Activated CD8-positive, alpha-beta T cell treated with anti-CD3 and anti-CD28 coated beads for 36 hours (primary cell): ENCODE data around the gene CCDC110. TPM values are rescaled to one million over a fixed set of nuclear protein-coding genes. Genes with fewer than 3 reads are reported as not detected.

ENCODE experiments used
- ATAC-seq: fragments of 200-7000 bp; cut with Tn5 transposase; one replicate; pipeline ENCODE4 v1.10.0; 2021; ENCODE audit warnings: mild to moderate bottlenecking, moderate library complexity
- CTCF ChIA-PET: fragments of 350-600 bp; sonication (Branson Sonifier 250); formaldehyde crosslinking; loops from one replicate; lab custom pipeline; 2021; ENCODE audit warnings: antibody characterized with exemption; lab: Charles Lee
- POLR2A ChIA-PET: fragments of 350-600 bp; sonication (Branson Sonifier 250); formaldehyde crosslinking; loops from one replicate; lab custom pipeline; 2021; ENCODE audit warnings: antibody characterized with exemption; lab: Charles Lee
- DNase-seq: peaks from one replicate; pipeline ENCODE4 v3.0.0-alpha.2; 2020
- H3K27ac Mint-ChIP-seq: one replicate; pipeline ENCODE4 v1.8.0; 2021; ENCODE audit warnings: mild to moderate bottlenecking, mixed read lengths
- H3K27me3 Mint-ChIP-seq: one replicate; pipeline ENCODE4 v1.8.0; 2021; ENCODE audit warnings: mixed read lengths
- H3K36me3 Mint-ChIP-seq: one replicate; pipeline ENCODE4 v1.8.0; 2021; ENCODE audit warnings: low read depth, mixed read lengths
- H3K4me1 Mint-ChIP-seq: one replicate; pipeline ENCODE4 v1.8.0; 2021; ENCODE audit warnings: low read depth, mixed read lengths
- H3K4me3 Mint-ChIP-seq: one replicate; pipeline ENCODE4 v1.8.0; 2021; ENCODE audit warnings: mild to moderate bottlenecking, moderate library complexity, mixed read lengths
- H3K9me3 Mint-ChIP-seq: one replicate; pipeline ENCODE4 v1.8.0; 2021; ENCODE audit warnings: mixed read lengths
- CTCF ChIP-seq: fragments of 200-600 bp; IDR thresholded peaks from one replicate; pipeline ENCODE4 v1.8.0; 2022; ENCODE audit warnings: antibody characterized with exemption, mild to moderate bottlenecking
- intact Hi-C: fragments of 100-400 bp; cut with micrococcal nuclease; formaldehyde crosslinking; loops from one replicate; pipeline ENCODE4 v1.10.0; 2022
- total RNA-seq, 2 experiments: library from RNA; stranded (reverse); gene quantifications; one replicate each; pipeline ENCODE4 v1.2.3, GENCODE V29; 2021

CCDC110 gene
- total RNA-seq, 2 experiments from 2014 or later: 0.45 to 0.81 TPM

GRCh38 chr4:185464183-185464582 lies 7.3 kb downstream of the CCDC110 start:
- Mint-ChIP-seq H3K4me1 (no peaks in the 10 kb centered on the region), H3K27ac (no peak overlapping the region), H3K27me3 (peaks cover 14% of the 10 kb centered on the region), H3K4me3 (no peak overlapping the region), H3K9me3 (no peaks in the 10 kb centered on the region), H3K36me3 (no peaks in the 10 kb centered on the region)
- ATAC-seq: no peak
- DNase-seq: no peak
- intact Hi-C loops: no loop called here
- POLR2A ChIA-PET: no interaction called here
- no peak for TF ChIP-seq CTCF
- CTCF ChIA-PET: interaction anchor here (1.4 kb wide), 1 partner anchor 134 kb away, joined by 4 read pairs; no protein-coding TSS in a partner anchor

GRCh38 chr4:185463541-185463940 lies 8.0 kb downstream of the CCDC110 start:
- no peaks in the 10 kb centered on the region for H3K36me3 Mint-ChIP-seq
- H3K27ac Mint-ChIP-seq: no peak overlapping the region
- no peaks in the 10 kb centered on the region for H3K4me1 Mint-ChIP-seq
- DNase-seq (no peak), ATAC-seq (no peak)
- H3K9me3 Mint-ChIP-seq: no peaks in the 10 kb centered on the region
- no peak for TF ChIP-seq CTCF
- H3K4me3 Mint-ChIP-seq: no peak overlapping the region
- H3K27me3 Mint-ChIP-seq: peaks cover 14% of the 10 kb centered on the region
- CTCF ChIA-PET: no interaction called here
- intact Hi-C loops: no loop called here
- POLR2A ChIA-PET: no interaction called here

- CTCF ChIA-PET: interaction anchor here (1.2 kb wide), 1 partner anchor 137 kb away, joined by 4 read pairs; no protein-coding TSS in a partner anchor
- TF ChIP-seq CTCF: no peak
Observed at GRCh38 chr4:185461565-185461964, 10.0 kb downstream of the CCDC110 start.

GRCh38 chr4:185457136-185457535 lies 14.4 kb downstream of the CCDC110 start:
- Mint-ChIP-seq H3K27ac (no peak overlapping the region), H3K4me3 (no peak overlapping the region), H3K4me1 (no peaks in the 10 kb centered on the region), H3K27me3 (peaks cover 15% of the 10 kb centered on the region), H3K9me3 (no peaks in the 10 kb centered on the region), H3K36me3 (no peaks in the 10 kb centered on the region)
- DNase-seq: no peak
- ChIA-PET CTCF (no interaction called here), POLR2A (no interaction called here)
- intact Hi-C loops: no loop called here
- no peak for ATAC-seq
- TF ChIP-seq CTCF: no peak

More at GRCh38 chr4:185461565-185461964, 10.0 kb downstream of the CCDC110 start:
- POLR2A ChIA-PET: no interaction called here
- no peak for DNase-seq
- H3K27me3 Mint-ChIP-seq: peaks cover 13% of the 10 kb centered on the region
- no peaks in the 10 kb centered on the region for H3K36me3 Mint-ChIP-seq
- H3K4me1 Mint-ChIP-seq: no peaks in the 10 kb centered on the region
- no peak overlapping the region for H3K4me3 Mint-ChIP-seq
- ATAC-seq: no peak
- no peak overlapping the region for H3K27ac Mint-ChIP-seq
- intact Hi-C loops: no loop called here
- H3K9me3 Mint-ChIP-seq: no peaks in the 10 kb centered on the region

GRCh38 chr4:185456131-185456530 lies 15.4 kb downstream of the CCDC110 start:
- Mint-ChIP-seq H3K27me3 (peaks cover 15% of the 10 kb centered on the region), H3K27ac (no peak overlapping the region), H3K4me3 (no peak overlapping the region), H3K36me3 (no peaks in the 10 kb centered on the region), H3K9me3 (no peaks in the 10 kb centered on the region), H3K4me1 (no peaks in the 10 kb centered on the region)
- no peak for TF ChIP-seq CTCF
- ChIA-PET CTCF (no interaction called here), POLR2A (no interaction called here)
- intact Hi-C loops: no loop called here
- DNase-seq: no peak
- no peak for ATAC-seq
